SH-SY5Y (cell line): ENCODE data around the gene MST1.

Experiments used
- GATA2 ChIP-seq: IDR thresholded peaks from 2 replicates; pipeline ENCODE4 v1.6.1; 2011; ENCODE audit warnings: mild to moderate bottlenecking, low read depth, low read length
- GATA3 ChIP-seq: IDR thresholded peaks from 2 replicates; pipeline ENCODE4 v1.6.1; 2011; ENCODE audit warnings: low read depth, mild to moderate bottlenecking, low read length, moderate library complexity

GRCh38 chr3:49650637-49651036, 38.6 kb downstream of the MST1 start:
- no peak for TF ChIP-seq GATA3
- TF ChIP-seq GATA2, result no peak
